ENCODE measurements around the gene HKDC1.
"Not testable (repeated sequence)": the region's sequence is repeated elsewhere in the genome, so short reads cannot be mapped to it uniquely, and the experiment has no call there.

HKDC1 gene

GRCh38 chr10:69243817-69244216, 23.7 kb downstream of the HKDC1 start:
- no peak for DNase-seq (ENCODE audit: low spot score)

- no peak for DNase-seq (ENCODE audit: low spot score)
Observed at GRCh38 chr10:69246036-69246435, 25.9 kb downstream of the HKDC1 start.

GRCh38 chr10:69246581-69247312, 26.6 kb downstream of the HKDC1 start:
- no peak for DNase-seq (ENCODE audit: low spot score)

DNA sequence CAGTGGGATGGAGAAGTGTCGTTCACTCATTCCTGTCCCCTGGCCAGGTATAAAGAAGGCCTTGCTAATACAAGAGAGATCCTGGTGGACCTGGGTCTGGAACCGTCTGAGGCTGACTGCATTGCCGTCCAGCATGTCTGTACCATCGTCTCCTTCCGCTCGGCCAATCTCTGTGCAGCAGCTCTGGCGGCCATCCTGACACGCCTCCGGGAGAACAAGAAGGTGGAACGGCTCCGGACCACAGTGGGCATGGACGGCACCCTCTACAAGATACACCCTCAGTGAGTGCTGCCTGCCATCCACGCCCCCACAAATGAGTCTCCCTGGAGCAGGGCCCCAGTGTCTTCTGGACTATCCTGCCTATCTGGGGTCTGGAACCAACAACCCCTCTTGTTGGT, 27.2 kb downstream of the HKDC1 start:
- no peak for DNase-seq (ENCODE audit: low spot score)

DNA sequence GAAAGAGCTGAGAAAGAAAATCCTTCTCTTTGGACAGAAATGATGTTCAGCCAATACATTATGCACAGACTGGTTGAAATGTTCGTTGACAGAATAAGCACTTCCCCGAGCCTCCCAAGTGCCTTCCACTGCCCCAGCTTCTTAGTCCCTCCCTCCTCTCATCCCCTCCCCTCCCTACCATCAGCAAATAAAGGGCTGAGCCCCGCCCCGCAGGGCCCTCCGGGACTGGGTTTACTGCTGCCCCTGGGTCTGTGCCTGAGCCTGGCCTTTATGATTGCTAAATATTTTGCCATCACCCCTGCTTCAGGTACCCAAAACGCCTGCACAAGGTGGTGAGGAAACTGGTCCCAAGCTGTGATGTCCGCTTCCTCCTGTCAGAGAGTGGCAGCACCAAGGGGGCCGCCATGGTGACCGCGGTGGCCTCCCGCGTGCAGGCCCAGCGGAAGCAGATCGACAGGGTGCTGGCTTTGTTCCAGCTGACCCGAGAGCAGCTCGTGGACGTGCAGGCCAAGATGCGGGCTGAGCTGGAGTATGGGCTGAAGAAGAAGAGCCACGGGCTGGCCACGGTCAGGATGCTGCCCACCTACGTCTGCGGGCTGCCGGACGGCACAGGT, 28.1 kb downstream of the HKDC1 start:
- DNase-seq (ENCODE audit: low spot score): no peak

- no peak for DNase-seq (ENCODE audit: low spot score)
Observed at GRCh38 chr10:69250041-69250440, 29.9 kb downstream of the HKDC1 start.

DNA sequence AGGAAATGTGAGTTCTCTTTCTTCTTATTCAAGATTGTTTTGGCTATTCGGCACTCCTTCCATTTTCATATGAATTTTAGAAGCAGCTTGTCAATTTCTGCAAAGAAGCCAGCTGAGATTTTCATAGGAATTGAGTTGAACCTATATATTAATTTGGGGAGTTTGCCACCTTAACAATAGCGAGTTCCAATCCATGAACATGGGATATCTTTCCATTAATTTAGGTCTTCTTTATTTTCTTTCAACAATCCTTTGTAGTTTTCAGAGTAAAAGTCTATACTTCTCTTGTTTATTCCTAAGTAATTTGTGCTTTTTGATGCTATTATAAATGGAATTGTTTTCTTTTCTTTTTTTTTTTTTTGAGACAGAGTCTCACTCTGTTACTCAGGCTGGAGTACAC, 31.3 kb downstream of the HKDC1 start:
- not testable (repeated sequence) for DNase-seq (ENCODE audit: low spot score)

DNA sequence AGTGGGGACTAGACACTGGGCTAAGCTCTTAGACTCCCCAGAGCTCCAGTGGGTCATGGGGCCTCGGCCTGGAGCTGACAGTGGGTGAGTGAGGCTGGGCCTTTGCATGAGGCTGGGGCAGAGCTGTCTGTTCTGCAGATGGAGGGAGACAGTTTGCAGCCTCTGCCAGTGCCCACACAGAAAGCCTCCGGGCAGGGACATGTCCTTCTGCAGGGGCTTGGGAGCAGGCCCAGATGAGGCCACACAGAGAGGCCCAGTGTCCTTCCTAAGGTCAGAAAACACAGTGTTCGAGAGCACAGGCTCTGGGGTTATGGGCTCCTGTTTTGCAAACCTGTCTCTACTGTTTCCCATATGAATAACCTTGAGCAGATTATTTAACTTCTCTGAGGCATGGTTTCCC, 33.0 kb downstream of the HKDC1 start:
- DNase-seq (ENCODE audit: low spot score): no peak

DNA sequence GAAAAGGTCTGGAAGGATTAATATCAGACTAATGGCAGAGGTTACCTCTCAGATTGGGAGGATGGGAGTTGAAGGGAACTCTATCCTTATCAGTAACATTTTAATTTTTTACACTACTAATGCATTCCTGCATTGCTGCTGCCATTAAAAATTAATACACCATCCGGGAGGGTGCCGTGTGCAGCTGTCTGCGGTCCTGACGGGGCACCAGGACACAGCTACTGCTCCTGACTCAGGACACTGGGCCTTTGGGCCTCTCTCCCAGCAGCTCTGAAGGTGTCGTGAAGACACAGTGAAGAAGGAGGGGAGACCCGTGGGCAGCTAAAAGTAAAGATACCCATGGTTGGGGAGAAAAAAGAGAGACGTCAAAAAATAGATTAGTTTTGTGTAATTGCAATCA, 34.7 kb downstream of the HKDC1 start:
- DNase-seq (ENCODE audit: low spot score): no peak

DNA sequence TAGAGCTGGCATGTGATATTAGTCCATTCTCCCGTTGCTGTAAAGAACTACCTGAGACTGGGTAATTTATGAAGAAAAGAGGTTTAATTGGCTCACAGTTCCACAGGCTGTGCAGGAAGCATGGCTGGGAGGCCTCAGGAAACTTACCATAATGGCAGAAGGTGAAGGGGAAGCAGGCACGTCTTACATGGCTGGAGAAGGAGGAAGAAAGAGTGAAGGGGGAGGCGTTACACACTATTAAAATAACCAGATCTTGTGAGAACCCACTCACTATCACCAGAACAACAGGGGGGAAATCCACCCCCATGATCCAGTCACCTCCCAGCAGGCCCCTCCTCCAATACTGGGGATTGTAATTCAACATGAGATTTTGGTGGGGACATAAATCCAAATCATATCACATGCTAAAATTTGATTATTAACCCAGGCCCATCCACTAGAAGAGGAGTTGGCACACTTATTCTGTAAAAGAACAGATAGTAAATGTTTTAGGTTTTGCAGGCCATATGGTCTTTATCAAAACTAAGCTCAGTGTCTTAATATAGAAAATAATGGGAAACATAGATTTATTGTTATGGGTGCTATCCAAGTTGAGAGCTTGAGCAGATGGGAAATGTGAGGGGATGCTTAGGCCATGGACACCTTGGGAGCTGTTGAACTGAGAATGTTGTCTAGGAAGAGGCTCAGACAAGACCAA, 39.6 kb downstream of the HKDC1 start:
- no peak for DNase-seq (ENCODE audit: low spot score)

DNA sequence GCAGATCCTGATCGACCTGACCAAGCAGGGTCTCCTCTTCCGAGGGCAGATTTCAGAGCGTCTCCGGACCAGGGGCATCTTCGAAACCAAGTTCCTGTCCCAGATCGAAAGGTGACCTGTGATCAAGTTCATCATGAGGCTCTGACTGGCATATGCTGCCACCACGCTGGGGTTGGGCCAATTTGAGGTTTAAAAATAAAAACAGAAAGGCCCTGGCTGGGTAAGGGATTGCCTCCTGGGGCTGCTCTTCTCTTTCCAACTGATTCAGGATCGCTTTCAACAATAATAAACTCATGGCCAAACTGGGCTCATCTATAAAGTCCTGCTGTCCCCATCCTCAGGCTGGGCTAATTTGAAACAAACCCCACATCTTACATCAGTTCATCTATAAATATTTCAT, 41.1 kb downstream of the HKDC1 start:
- no peak for DNase-seq (ENCODE audit: low spot score)

DNA sequence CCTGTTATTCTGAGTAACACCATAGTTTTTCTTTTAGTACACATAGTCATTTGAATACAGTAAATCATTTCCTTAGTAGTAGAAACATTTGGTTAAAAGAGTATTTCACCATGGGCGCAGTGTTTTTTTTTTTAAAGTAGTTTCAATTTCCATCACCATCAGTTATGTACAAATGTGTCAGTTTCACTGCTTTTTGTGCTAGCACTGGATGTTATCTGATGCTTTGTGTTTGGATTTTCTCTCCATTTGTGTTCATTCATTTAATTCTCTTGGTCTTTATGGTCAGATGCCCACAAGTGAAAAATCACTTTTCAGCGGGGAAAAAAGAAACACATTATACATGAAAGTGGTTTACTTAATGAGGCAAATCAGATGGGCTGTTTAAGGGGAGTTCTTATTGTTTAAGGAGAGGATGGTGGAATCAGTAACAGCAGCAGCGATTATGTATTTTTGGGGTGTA, 42.2 kb downstream of the HKDC1 start:
- DNase-seq (ENCODE audit: low spot score): no peak

DNA sequence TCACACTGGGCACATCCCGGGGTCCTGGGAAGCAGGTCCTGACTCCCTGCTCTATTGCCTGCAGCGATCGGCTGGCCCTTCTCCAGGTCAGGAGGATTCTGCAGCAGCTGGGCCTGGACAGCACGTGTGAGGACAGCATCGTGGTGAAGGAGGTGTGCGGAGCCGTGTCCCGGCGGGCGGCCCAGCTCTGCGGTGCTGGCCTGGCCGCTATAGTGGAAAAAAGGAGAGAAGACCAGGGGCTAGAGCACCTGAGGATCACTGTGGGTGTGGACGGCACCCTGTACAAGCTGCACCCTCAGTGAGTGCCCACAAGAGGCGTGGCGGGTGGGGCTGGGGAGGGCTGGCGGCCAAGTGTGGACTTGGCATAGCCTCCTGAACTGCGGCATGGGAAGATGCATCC, 45.4 kb downstream of the HKDC1 start:
- DNase-seq (ENCODE audit: low spot score): no peak

GRCh38 chr10:69268761-69269416, 48.8 kb downstream of the HKDC1 start:
- DNase-seq (ENCODE audit: low spot score): no peak

- DNase-seq (ENCODE audit: low spot score): no peak
Observed at GRCh38 chr10:69269761-69270160, 49.6 kb downstream of the HKDC1 start.

- DNase-seq (ENCODE audit: low spot score): no peak
Observed at GRCh38 chr10:69270990-69271389, 50.9 kb downstream of the HKDC1 start.

- DNase-seq (ENCODE audit: low spot score): no peak
Observed at GRCh38 chr10:69272624-69273023, 52.5 kb downstream of the HKDC1 start.

DNA sequence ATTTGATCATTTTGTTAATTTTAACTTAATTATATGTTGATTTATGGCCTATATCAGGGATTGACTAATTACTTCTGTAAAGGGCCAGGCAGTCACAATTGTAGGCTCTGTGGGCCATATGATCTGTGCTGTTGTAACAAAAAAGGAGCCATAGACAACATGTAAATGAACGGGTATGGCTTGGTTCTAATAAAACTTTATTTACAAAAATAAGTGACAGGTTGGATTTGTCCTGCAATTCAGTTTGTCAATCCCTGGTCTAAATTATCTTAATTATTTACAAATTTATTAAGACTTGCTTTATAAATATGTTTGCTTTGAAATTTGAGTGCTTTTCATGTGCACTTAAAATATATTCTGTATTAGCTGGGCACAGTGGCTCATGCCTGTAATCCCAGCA, 55.3 kb downstream of the HKDC1 start:
- DNase-seq (ENCODE audit: low spot score): no peak

GRCh38 chr10:69276503-69276902, 56.4 kb downstream of the HKDC1 start:
- DNase-seq (ENCODE audit: low spot score): no peak

DNA sequence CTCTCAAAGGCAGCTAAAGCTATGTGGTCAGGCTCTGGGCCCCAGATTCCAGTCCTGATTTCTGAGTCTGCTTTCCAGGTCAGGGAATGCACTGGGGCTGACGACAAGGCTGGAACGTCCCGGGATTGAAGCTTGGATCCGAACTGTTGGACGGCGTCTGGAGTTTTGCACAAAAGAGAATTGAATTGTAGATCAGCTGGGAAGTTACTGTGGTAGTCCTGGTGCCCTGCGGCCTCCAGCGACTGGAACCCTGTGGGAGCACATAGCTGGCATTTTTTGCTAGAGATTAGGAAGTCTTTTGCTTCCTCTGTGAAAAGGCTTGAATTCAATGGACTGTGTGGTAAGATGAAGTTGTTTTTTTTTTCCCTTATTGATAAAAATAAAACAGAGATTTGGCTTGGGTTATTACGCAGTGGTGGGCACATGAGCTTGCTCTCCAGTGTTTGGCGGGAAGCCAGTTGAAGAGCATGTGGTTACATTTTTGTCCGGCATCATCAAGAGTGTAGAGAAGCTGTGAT, 58.4 kb downstream of the HKDC1 start, which contains the start of gene HK1:
Gene HK1 (plus strand): TSS at position 51 of the 518 bp plus-strand sequence.
- DNase-seq (ENCODE audit: low spot score): no peak

DNA sequence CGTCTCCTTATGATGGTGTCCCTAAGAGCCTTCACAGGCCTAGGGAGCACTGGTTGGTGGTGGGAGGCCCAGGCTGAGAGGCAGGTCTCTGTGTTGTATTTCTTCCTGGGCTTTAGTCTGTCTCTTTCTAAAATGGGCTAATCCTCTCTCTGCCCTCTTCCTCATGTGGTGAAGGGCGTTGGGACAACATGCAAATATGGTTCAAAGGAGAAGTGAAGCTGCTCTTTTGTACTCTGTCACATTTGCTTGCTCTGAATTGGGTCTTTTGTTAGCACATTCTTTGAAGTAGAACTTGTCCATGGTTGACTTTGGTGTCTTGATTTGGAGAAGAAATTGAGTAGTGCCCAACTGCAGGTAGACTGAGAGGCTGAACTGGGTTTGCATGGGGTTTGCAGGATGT, 59.0 kb downstream of the HKDC1 start:
- no peak for DNase-seq (ENCODE audit: low spot score)
